Lower leg skin (tissue), 3 donors: ENCODE results near the gene POU6F1.

Experiments
- POLR2A ChIP-seq, 2 donors: fragments of 450-650 bp; IDR thresholded peaks; one replicate each; pipeline ENCODE4 v1.6.1; 2016 to 2017; ENCODE audit warnings: antibody characterized with exemption in 2 of 2, mild to moderate bottlenecking in 1 of 2, moderate library complexity in 1 of 2
- TF ChIP-seq, protein P1 (sequence below), 3 donors: fragments of 450-650 bp; IDR thresholded peaks; one replicate each; pipeline ENCODE4 v1.5.1; 2016; ENCODE audit warnings: antibody characterized with exemption in 3 of 3, mild to moderate bottlenecking in 3 of 3, moderate library complexity in 2 of 3

DNA sequence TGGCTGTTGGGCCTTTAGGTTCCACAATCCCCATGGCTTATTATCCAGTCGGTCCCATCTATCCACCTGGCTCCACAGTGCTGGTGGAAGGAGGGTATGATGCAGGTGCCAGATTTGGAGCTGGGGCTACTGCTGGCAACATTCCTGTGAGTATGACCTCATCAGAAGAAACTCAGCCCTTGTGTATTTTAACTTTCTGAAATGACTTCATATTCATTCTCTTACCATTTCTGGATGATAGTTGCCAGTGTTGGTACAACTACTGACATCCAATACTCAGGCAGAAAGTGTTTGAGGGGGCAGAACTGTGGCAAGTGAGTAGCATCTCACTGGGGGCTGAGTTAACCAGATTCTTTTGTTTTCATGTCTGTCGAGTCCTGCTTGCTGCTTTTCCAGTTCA lies 23.1 kb upstream of the POU6F1 start:
- TF ChIP-seq, protein P1, sequence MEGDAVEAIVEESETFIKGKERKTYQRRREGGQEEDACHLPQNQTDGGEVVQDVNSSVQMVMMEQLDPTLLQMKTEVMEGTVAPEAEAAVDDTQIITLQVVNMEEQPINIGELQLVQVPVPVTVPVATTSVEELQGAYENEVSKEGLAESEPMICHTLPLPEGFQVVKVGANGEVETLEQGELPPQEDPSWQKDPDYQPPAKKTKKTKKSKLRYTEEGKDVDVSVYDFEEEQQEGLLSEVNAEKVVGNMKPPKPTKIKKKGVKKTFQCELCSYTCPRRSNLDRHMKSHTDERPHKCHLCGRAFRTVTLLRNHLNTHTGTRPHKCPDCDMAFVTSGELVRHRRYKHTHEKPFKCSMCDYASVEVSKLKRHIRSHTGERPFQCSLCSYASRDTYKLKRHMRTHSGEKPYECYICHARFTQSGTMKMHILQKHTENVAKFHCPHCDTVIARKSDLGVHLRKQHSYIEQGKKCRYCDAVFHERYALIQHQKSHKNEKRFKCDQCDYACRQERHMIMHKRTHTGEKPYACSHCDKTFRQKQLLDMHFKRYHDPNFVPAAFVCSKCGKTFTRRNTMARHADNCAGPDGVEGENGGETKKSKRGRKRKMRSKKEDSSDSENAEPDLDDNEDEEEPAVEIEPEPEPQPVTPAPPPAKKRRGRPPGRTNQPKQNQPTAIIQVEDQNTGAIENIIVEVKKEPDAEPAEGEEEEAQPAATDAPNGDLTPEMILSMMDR (IDR thresholded peaks at IDR 0.05), result no peak
- no peak for TF ChIP-seq POLR2A (IDR thresholded peaks at IDR 0.05)
